Fibroblast of the aortic adventitia (primary cell): Measurements from ENCODE around the gene ITGA11. TPM values are rescaled to one million over a fixed set of nuclear protein-coding genes. Genes with fewer than 3 reads are reported as not detected.
A peak's percentile ranks its signal among the peaks of the same experiment; 100 is the strongest.

Experiments used
- DNase-seq: peaks from one replicate; pipeline ENCODE4 v3.0.0-alpha.2; 2010; ENCODE audit warnings: low read depth
- H3K4me3 ChIP-seq: 2 replicates; pipeline ENCODE4 v1.5.1; 2011; ENCODE audit warnings: low read depth, mild to moderate bottlenecking, control low read depth, low read length, moderate library complexity
- CTCF ChIP-seq: IDR thresholded peaks from 2 replicates; pipeline ENCODE4 v1.5.1; 2011; ENCODE audit warnings: mild to moderate bottlenecking, low read length, control low read depth, inconsistent platforms; ENCODE audit not compliant: insufficient read depth
- total RNA-seq: library from RNA; depleted of rRNA; stranded (reverse); fragments of >200 nt; gene quantifications from 2 replicates; pipeline ENCODE4 v1.2.3, GENCODE V29; 2012; ENCODE audit warnings: low replicate concordance

Gene ITGA11
- total RNA-seq, 1 donor, result 81.1 TPM

- no peak for DNase-seq
- H3K4me3 ChIP-seq, result no peak overlapping the region
- no peak for TF ChIP-seq CTCF
Observed at GRCh38 chr15:68447976-68448755, 16.2 kb upstream of the ITGA11 start.

GRCh38 chr15:68447209-68447608 lies 15.2 kb upstream of the ITGA11 start:
- no peak overlapping the region for H3K4me3 ChIP-seq
- TF ChIP-seq CTCF, result no peak
- no peak for DNase-seq

- no peak for TF ChIP-seq CTCF
- no peak for DNase-seq
- no peak overlapping the region for H3K4me3 ChIP-seq
Observed at GRCh38 chr15:68445351-68445750, 13.4 kb upstream of the ITGA11 start.

GRCh38 chr15:68444336-68444735 lies 12.4 kb upstream of the ITGA11 start:
- no peak for TF ChIP-seq CTCF
- H3K4me3 ChIP-seq, result no peak overlapping the region
- DNase-seq, result no peak

GRCh38 chr15:68442903-68443302 lies 10.9 kb upstream of the ITGA11 start:
- H3K4me3 ChIP-seq, result no peak overlapping the region
- no peak for TF ChIP-seq CTCF
- no peak for DNase-seq

- DNase-seq, result no peak
- H3K4me3 ChIP-seq, result no peak overlapping the region
- no peak for TF ChIP-seq CTCF
Observed at GRCh38 chr15:68442041-68442440, 10.1 kb upstream of the ITGA11 start.

GRCh38 chr15:68441045-68441743 lies 9.2 kb upstream of the ITGA11 start:
- no peak overlapping the region for H3K4me3 ChIP-seq
- DNase-seq, result peak; percentile 78

More at GRCh38 chr15:68441045-68441743, 9.2 kb upstream of the ITGA11 start:
- no peak for TF ChIP-seq CTCF
